Heart left ventricle (tissue), 16 donors: ENCODE measurements around the gene ASCC1. TPM values are rescaled to one million over a fixed set of nuclear protein-coding genes. Genes with fewer than 3 reads are reported as not detected.
"Not testable (repeated sequence)": the region's sequence is repeated elsewhere in the genome, so short reads cannot be mapped to it uniquely, and the experiment has no call there.

Experiments used
- ATAC-seq, 4 donors: fragments of 200-7000 bp; cut with Tn5 transposase; one replicate each; pipeline ENCODE4 v1.9.1; 2020 to 2022; ENCODE audit warnings: moderate library complexity in 4 of 4, mild to moderate bottlenecking in 3 of 4, moderate number of reproducible peaks in 1 of 4
- DNase-seq, 5 donors: peaks; one replicate each; pipeline ENCODE4 v3.0.0-alpha.2; 2020
- H3K27ac ChIP-seq, 12 donors: fragments of 200-600 bp; sonication (generic) in 4 of 12; one replicate each; pipeline versions ENCODE4 v1.5.0 to v1.8.0; 2016 to 2022; ENCODE audit warnings: mild to moderate bottlenecking in 2 of 12
- H3K27me3 ChIP-seq, 9 donors: fragments of 200-600 bp; sonication (generic) in 2 of 9; one replicate each; pipeline versions ENCODE4 v1.5.1 to v1.8.0; 2016 to 2022; ENCODE audit warnings: mild to moderate bottlenecking in 3 of 9
- H3K36me3 ChIP-seq, 9 donors: fragments of 200-600 bp; sonication (generic) in 2 of 9; one replicate each; pipeline versions ENCODE4 v1.5.0 to v1.8.0; 2018 to 2022; ENCODE audit warnings: mild to moderate bottlenecking in 2 of 9
- H3K4me1 ChIP-seq, 12 donors: fragments of 200-600 bp; sonication (generic) in 4 of 12; one replicate each; pipeline versions ENCODE4 v1.5.0 to v1.8.0; 2016 to 2022; ENCODE audit warnings: mild to moderate bottlenecking in 3 of 12
- H3K4me3 ChIP-seq, 12 donors: fragments of 200-600 bp; sonication (generic) in 4 of 12; one replicate each; pipeline versions ENCODE4 v1.5.0 to v1.8.0; 2017 to 2022; ENCODE audit warnings: mild to moderate bottlenecking in 9 of 12, moderate library complexity in 4 of 12
- H3K9me3 ChIP-seq, 12 donors: fragments of 200-600 bp; sonication (generic) in 4 of 12; one replicate each; pipeline versions ENCODE4 v1.5.0 to v1.8.0; 2016 to 2022; ENCODE audit warnings: mild to moderate bottlenecking in 1 of 12
- CTCF ChIP-seq, 12 donors: fragments of 200-600 bp; sonication (generic) in 4 of 12; IDR thresholded peaks; one replicate each; pipeline versions ENCODE4 v1.5.0 to v1.8.0; 2018 to 2022; ENCODE audit warnings: antibody characterized with exemption in 12 of 12, mild to moderate bottlenecking in 5 of 12
- POLR2A ChIP-seq, 2 donors: fragments of 450-650 bp; IDR thresholded peaks; one replicate each; pipeline ENCODE4 v1.6.1; 2017; ENCODE audit warnings: antibody characterized with exemption in 2 of 2, mild to moderate bottlenecking in 2 of 2, moderate library complexity in 2 of 2
- WGBS, 4 donors: extraction: QIAGEN DNeasy Blood & Tissue Kit in 2 of 4; methylation state at CpG; one replicate each; pipeline versions ENCODE4 v1.1.5 to v1.1.7; 2013 to 2018; 5-methylcytosine and 5-hydroxymethylcytosine counted together
- intact Hi-C, 10 donors: fragments of 100-400 bp; cut with DNase I; formaldehyde crosslinking; loops; one replicate each; pipeline versions ENCODE4 v1.11.1 to v1.14.2; 2022
- polyA plus RNA-seq, 2 donors: library from polyadenylated mRNA; stranded (reverse); fragments of 200-250 nt; gene quantifications; one replicate each; pipeline ENCODE4 v1.2.3, GENCODE V29; 2013
- total RNA-seq, 9 donors: library from RNA; depleted of rRNA in 2 of 9; stranded (reverse); fragments of >200 nt in 2 of 9; fragmentation: NEBNext Ultra II Directional in 3 of 9; extraction: Animal tissue kit (Norgen Biotek cat#: 25700) in 3 of 9; gene quantifications; one replicate each; pipeline versions ENCODE4 v1.1.0 to v1.2.4, GENCODE V29; 2016 to 2023
- donor health status: ischemic (EF 13 %, LVEDD 7.1; RV severe dilation, severe dysfunction).
- donor health status: healthy with polysubstance abuse.
- donor health status: DM: no; HTN: yes; CAD: no.
- donor health status: DM: no; HTN: no; CAD: no.
- donor health status: ischemic (EF 25% LVEDD 6.9; RV normal size, moderate dysfunction).
- donor health status: ischemic (EF 25% LVEDD 5.7; RV mildly dilated, moderate dysfunction).
- donor health status: healthy.
- donor health status: DM: yes; HTN: yes; CAD: no.
- donor health status: ischemic (EF 35%, LVEDD 5.7; RV mildly dilated, moderate dysfunction).
- donor health status: nonischemic (EF 11% LVEDD 7.7; RV severe dilation, severe dysfunction).
- donor health status: DM: yes; HTN: yes; CAD: no.
- donor health status: PGD.
- donor health status: ischemic (EF 29% LVEDD 5.4; RV normal size, mild dysfunction).
- donor health status: nonischemic (EF 23%, LVEDD 6.1; RV moderate dilation, normal function).

The ASCC1 gene
- total and polyA plus RNA-seq, 11 donors, result 12.0 to 49.6 (median 35.3) TPM

GRCh38 chr10:72253578-72253977, 37.5 kb upstream of the ASCC1 start:
- Histone ChIP-seq H3K4me1 (peaks cover 31 to 96% (median 78%) of the 10 kb centered on the region in 12 donors), H3K27me3 (no peaks in the 10 kb centered on the region), H3K27ac (peak overlapping the region; percentile 74 to 97 (median 94)), H3K9me3 (no peaks in the 10 kb centered on the region), H3K4me3 (no peak overlapping the region), H3K36me3 (no peaks in the 10 kb centered on the region)
- no peak for DNase-seq
- 82 to 90% (median 87%) methylated on average over 7 of the region's 7 CpGs for WGBS, 4 donors
- no peak for ATAC-seq
- intact Hi-C loops, result no loop called here
- no peak for TF ChIP-seq CTCF (IDR thresholded peaks at IDR 0.05)
- TF ChIP-seq POLR2A (IDR thresholded peaks at IDR 0.05), result no peak

- ATAC-seq, result no peak
- intact Hi-C loops, result no loop called here
- no peak for DNase-seq
- Histone ChIP-seq H3K27ac (peak overlapping the region; percentile 74 to 97 (median 94)), H3K9me3 (no peaks in the 10 kb centered on the region), H3K4me3 (no peak overlapping the region), H3K27me3 (no peaks in the 10 kb centered on the region), H3K4me1 (peaks cover 35 to 98% (median 84%) of the 10 kb centered on the region in 12 donors), H3K36me3 (no peaks in the 10 kb centered on the region)
- no peak for TF ChIP-seq POLR2A (IDR thresholded peaks at IDR 0.05)
- no peak for TF ChIP-seq CTCF (IDR thresholded peaks at IDR 0.05)
- WGBS, 4 donors, result 62 to 79% (median 70%) methylated on average over 3 of the region's 3 CpGs
Measured at GRCh38 chr10:72252972-72253371, 36.9 kb upstream of the ASCC1 start.

DNA sequence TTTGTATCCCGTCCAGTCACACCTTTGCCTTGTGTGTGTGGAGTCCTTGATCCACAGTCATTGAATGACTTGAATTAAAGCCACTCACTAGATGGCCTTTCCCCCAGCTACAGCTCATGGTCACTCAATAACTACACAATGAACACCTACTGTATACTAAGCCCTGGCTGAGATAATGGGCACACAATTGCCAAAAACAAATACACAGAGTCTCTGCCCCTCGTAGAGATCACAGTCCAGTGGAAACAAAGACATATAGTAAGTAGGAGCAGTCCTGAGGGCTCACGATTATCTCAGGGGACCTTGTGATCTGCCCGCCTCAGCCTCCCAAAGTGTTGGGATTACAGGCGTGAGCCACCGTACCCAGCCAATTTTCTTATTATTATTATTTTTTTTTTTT, 35.6 kb upstream of the ASCC1 start:
- no peak for ATAC-seq
- intact Hi-C loops, result no loop called here
- no peaks in the 10 kb centered on the region for H3K9me3 ChIP-seq
- DNase-seq, result no peak
- 88 to 94% (median 91%) methylated on average over 6 of the region's 6 CpGs for WGBS, 4 donors
- TF ChIP-seq POLR2A (IDR thresholded peaks at IDR 0.05), result no peak
- TF ChIP-seq CTCF (IDR thresholded peaks at IDR 0.05), result no peak
- no peak overlapping the region for H3K4me3 ChIP-seq
- H3K27me3 ChIP-seq, result no peaks in the 10 kb centered on the region
- H3K27ac ChIP-seq, result peak overlapping the region in 9 of 12 donors; percentile 18 to 95 (median 92)
- no peaks in the 10 kb centered on the region for H3K36me3 ChIP-seq
- H3K4me1 ChIP-seq, result peaks cover 42 to 99% (median 88%) of the 10 kb centered on the region in 12 donors

GRCh38 chr10:72250666-72251065, 34.6 kb upstream of the ASCC1 start:
- Histone ChIP-seq H3K27ac (peak overlapping the region; percentile 11 to 95 (median 90)), H3K9me3 (no peaks in the 10 kb centered on the region), H3K36me3 (no peaks in the 10 kb centered on the region), H3K4me3 (no peak overlapping the region), H3K27me3 (no peaks in the 10 kb centered on the region), H3K4me1 (peaks cover 36 to 100% (median 88%) of the 10 kb centered on the region in 12 donors)
- ATAC-seq (peak in 3 of 4 donors; percentile 10 to 26 (median 21)), DNase-seq (peak; percentile 41 to 76 (median 70))
- TF ChIP-seq POLR2A (IDR thresholded peaks at IDR 0.05) (no peak), CTCF (IDR thresholded peaks at IDR 0.05) (no peak)
- intact Hi-C loops, result no loop called here
- 25 to 57% (median 44%) methylated on average over 1 of the region's 1 CpG for WGBS, 4 donors

- not testable (repeated sequence) for H3K9me3 ChIP-seq, H3K36me3 ChIP-seq, ATAC-seq, DNase-seq, H3K27me3 ChIP-seq
- Histone ChIP-seq H3K4me1 (peaks cover 31 to 100% (median 87%) of the 10 kb centered on the region in 12 donors), H3K4me3 (peak overlapping the region in 3 of 12 donors; percentile 15 to 39 (median 16)), H3K27ac (peak overlapping the region; percentile 81 to 96 (median 92))
- intact Hi-C loops, result loop anchor here in 6 of 10 donors (2.0 to 10.0 kb wide), 5 partner anchors 23 to 485 kb away; partner anchors contain the start of gene DDIT4 (in 2 of the 6)
- WGBS, 4 donors, result 83 to 87% (median 85%) methylated on average over 17 of the region's 17 CpGs
Measured at GRCh38 chr10:72249176-72249862, 33.2 kb upstream of the ASCC1 start.
